Skin epidermis (tissue), 12 donors: ENCODE measurements around the gene TUT1.
"Not testable (repeated sequence)": the region's sequence is repeated elsewhere in the genome, so short reads cannot be mapped to it uniquely, and the experiment has no call there.

Source experiments
- H3K27ac ChIP-seq, 21 experiments: fragments of 200-600 bp; sonication (generic) in 11 of 21; one replicate each; pipeline ENCODE4 v1.5.0; 2020; ENCODE audit warnings: mild to moderate bottlenecking in 3 of 21, inconsistent platforms in 2 of 21, moderate library complexity in 2 of 21
- H3K4me3 ChIP-seq, 7 experiments: fragments of 200-600 bp; sonication (generic) in 2 of 7; one replicate each; pipeline ENCODE4 v1.5.0; 2020; ENCODE audit warnings: inconsistent platforms in 2 of 7, mild to moderate bottlenecking in 2 of 7, moderate library complexity in 1 of 7

Gene TUT1

GRCh38 chr11:62561677-62562230 is 29.6 kb downstream of the TUT1 start:
- H3K27ac ChIP-seq: peak overlapping the region in 4 of 21 experiments; percentile 76 to 94 (median 78)

GRCh38 chr11:62560566-62561103 is 30.7 kb downstream of the TUT1 start:
- Histone ChIP-seq H3K27ac (peak overlapping the region in 18 of 21 experiments; percentile 6 to 100 (median 70)), H3K4me3 (no peak overlapping the region)

More at GRCh38 chr11:62561677-62562230, 29.6 kb downstream of the TUT1 start:
- not testable (repeated sequence) for H3K4me3 ChIP-seq

DNA sequence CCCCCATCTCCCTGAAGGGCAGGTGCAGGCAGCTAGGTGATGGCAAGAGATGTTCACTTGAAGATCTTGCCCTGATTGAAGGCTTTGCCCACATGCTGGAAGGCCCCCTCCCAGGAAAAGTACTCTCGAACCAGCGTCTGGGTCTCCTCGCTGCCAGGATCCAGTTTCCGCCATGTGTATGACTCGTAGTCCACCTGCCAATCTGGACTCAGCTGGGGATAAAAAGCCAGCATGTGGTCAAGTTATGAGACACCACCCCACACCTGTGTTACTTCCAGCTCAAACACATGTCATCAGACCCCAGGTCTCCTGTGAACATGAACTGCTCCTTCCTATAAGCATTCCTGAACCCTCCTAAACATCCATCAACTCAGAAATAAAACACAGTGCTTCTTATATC is 31.7 kb downstream of the TUT1 start:
- H3K4me3 ChIP-seq: not testable (repeated sequence)
- peak overlapping the region in 14 of 21 experiments; percentile 13 to 100 (median 60) for H3K27ac ChIP-seq

DNA sequence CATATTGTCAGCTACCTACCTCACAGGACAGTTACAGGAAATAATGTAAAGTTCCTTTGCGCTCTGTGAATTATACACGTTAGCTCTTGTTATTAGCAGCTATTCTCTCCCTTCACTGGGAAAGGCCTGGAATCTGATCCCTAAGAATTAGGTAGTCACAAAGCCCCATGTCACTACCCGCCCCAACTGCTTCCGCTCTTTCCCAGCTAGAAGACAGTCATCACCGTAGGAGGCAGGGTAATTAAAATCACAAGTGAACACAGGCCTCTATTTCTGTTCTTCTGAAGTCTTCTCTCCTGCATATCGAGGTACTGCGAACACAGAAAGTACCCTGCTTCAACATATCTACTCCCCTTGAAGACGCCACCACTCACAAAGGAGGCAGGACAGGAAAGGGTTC is 32.1 kb downstream of the TUT1 start:
- H3K4me3 ChIP-seq: no peak overlapping the region
- H3K27ac ChIP-seq: peak overlapping the region in 12 of 21 experiments; percentile 10 to 100 (median 60)

DNA sequence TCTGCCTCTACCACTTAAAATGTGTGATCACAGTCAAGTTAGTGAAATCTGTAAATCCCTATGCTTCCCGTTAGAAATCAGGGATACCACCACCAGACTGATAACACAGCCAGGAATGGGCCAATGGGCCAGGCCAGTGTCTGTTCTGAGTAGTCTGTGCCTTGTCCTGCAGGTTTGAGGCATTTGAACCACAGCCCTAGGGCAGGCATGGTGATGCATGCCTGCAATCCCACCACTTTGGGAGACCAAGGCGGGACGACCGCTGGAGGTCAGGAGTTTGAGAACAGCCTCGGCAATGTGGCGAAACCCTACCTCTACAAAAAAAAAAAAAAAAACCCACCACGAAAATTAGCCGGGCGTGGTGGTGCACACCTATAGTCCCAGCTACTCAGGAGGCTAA is 32.7 kb downstream of the TUT1 start:
- Histone ChIP-seq H3K4me3 (no peak overlapping the region), H3K27ac (peak overlapping the region in 15 of 21 experiments; percentile 35 to 100 (median 93))

- Histone ChIP-seq H3K27ac (peak overlapping the region; percentile 23 to 100 (median 93)), H3K4me3 (peak overlapping the region in 2 of 7 experiments; percentile 11 to 22)
Observed at GRCh38 chr11:62556875-62557631, 34.3 kb downstream of the TUT1 start.

DNA sequence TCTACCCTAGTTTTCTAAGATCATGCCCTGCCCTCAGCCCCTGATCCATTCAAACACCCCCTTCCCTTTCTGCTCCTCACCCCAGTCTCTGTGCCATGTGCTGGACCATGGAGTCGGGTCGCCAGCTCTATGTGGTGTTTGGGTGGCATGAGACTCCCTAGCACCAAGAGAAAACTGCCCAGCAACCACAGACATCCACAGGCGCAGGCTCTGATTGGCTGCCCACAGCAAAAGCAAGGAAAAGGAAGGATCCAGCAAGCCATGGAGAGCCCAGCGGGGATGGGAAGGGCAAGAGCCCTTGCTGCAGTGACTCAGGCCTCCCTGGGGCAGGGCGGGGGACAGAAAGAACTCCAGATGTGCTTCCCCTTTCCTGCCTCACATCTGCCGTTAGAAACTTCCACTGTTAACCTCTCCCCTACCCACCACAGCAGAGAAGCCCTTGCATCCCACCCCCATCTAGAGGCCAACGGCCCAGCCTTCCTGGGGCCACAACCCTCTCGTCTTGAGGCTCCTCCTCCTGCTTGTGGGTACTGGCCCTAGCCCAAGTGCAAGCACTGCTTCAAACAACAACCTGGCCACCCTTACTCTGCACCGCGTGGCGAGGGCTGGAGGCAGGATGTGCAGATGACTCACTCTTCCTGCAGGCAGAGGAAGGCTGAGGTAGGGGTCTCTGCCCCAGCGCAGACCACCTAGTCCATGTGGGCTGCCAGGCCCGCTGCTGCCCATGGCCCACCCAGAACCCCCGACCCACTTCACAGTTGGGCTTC is 35.0 kb downstream of the TUT1 start:
- H3K4me3 ChIP-seq: peak overlapping the region in 4 of 7 experiments; percentile 2 to 22 (median 10)

GRCh38 chr11:62555464-62556107 is 35.7 kb downstream of the TUT1 start:
- H3K4me3 ChIP-seq: peak overlapping the region in 1 of 7 experiments; percentile 22
- peak overlapping the region; percentile 37 to 100 (median 93) for H3K27ac ChIP-seq

More for the DNA sequence above, 35.0 kb downstream of the TUT1 start:
- peak overlapping the region; percentile 32 to 100 (median 93) for H3K27ac ChIP-seq

GRCh38 chr11:62554387-62555167 is 36.7 kb downstream of the TUT1 start:
- H3K27ac ChIP-seq: peak overlapping the region; percentile 37 to 100 (median 93)
- H3K4me3 ChIP-seq: peak overlapping the region in 1 of 7 experiments; percentile 5

- peak overlapping the region in 3 of 7 experiments; percentile 1 to 13 (median 3) for H3K4me3 ChIP-seq
- peak overlapping the region; percentile 34 to 100 (median 93) for H3K27ac ChIP-seq
Observed at GRCh38 chr11:62553839-62554361, 37.4 kb downstream of the TUT1 start.

DNA sequence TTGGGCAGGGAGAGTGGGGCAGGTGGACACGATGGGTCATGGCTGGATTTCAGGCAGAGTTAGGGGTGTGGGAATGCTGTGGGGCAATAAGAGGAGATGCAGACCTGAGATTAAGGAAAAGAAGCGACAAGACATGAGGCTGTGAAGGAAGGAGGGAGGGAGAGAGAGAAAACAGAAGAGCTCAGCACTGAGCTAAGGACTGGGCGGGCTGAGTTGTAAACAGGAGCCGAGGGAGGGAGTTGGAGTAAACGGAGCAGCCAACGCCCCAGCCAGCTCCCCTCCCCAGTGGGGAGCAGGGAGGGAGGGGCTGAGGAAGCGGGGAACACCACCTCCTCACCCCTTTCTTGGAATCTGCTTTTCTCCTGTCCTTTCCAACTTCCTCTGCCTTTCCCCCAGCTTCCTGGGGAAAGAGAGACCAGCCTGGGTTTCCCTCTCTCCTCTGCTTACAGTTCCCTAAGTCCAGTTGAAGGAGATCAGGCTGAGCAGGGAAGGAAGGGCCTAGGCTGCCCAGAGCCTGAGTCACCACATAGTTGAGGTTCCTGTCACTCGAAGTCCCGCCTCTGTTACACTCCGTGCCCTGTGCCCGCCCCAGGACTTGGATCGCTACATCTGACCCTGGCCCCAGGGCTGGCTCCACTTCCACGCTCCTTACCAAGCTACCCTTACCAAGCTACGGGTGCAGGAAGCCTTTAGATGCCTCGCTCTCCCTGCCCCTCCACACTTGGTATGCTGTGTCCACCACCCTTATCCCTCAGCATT is 38.1 kb downstream of the TUT1 start:
- peak overlapping the region; percentile 68 to 100 (median 93) for H3K27ac ChIP-seq
- peak overlapping the region in 4 of 7 experiments; percentile 1 to 15 (median 8) for H3K4me3 ChIP-seq

DNA sequence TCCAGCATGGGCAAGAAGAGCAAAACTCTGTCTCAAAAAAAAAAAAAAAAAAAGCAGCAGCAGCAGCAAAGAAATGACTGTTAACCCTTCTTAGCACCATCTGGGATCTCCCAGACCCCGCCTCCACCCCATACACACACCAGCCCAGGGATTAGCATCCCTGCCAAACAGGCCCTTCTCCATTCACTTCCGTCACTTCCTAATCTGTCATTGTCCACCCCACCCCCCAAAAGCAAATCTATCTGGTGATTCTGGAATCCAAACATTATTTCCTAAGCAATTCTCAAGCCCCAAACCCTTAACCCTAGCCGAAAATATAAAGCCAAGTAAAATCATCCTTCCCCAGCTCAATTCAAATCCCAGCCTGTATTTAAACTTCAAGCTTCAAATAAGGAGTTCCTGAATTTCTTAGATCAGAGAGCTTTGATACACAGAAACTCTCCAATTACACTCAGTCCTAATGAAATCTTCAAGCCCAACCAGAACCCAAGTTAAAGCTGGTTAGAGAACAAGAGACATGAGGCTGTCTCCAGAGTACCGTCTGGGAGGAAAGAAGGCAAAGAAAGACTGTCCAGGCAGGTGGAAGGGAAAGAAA is 38.7 kb downstream of the TUT1 start:
- peak overlapping the region in 3 of 7 experiments; percentile 1 to 15 (median 13) for H3K4me3 ChIP-seq

GRCh38 chr11:62550478-62550877 is 40.8 kb downstream of the TUT1 start:
- H3K27ac ChIP-seq: peak overlapping the region in 6 of 21 experiments; percentile 86 to 100 (median 94)
- H3K4me3 ChIP-seq: not testable (repeated sequence)

More for the DNA sequence above, 38.7 kb downstream of the TUT1 start:
- H3K27ac ChIP-seq: peak overlapping the region; percentile 68 to 100 (median 93)

DNA sequence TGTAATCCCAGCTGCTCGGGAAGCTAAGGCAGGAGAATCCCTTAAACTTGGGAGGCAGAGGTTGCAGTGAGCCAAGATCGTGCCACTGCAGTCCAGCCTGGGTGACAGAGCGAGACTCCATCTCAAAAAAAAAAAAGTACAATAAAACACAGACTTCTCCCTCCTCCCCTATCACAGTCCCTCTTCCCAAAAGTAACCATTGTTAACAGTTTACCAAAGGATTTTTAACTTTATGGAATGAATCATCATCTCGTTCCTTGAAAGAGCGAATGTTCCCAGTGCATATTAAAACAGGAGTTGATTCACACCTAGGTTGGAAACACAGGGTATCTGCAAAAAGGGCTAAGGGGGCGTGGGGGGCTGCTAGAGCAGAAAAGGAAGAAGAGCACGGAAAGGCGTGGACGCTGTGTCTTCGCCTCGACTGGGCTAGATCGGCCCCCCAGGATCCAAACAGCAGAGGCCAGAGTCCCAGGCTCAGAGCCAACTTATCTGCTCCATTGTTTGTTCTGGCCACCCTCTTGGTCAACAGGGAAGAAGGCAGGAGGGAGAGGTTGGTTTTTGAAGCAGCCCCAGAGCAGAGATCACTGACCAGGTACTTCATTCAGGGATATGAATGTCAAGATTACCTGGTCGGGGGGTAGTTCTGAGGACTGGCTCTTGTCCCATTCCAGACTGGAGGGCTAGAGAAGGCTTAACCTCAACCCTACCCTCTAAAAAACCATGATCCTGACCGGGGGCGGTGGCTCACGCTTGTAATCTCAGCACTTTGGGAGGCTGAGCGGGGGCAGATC is 42.6 kb downstream of the TUT1 start:
- peak overlapping the region in 17 of 21 experiments; percentile 1 to 100 (median 97) for H3K27ac ChIP-seq
- no peak overlapping the region for H3K4me3 ChIP-seq

- Histone ChIP-seq H3K4me3 (peak overlapping the region; percentile 80 to 98 (median 92)), H3K27ac (peak overlapping the region; percentile 95 to 100 (median 99))
Observed at GRCh38 chr11:62547691-62548281, 43.5 kb downstream of the TUT1 start.
